CD4-positive, CD25-positive, alpha-beta regulatory T cell (primary cell): Measurements from ENCODE around the gene PPP3CA. TPM values are rescaled to one million over a fixed set of nuclear protein-coding genes. Genes with fewer than 3 reads are reported as not detected.

Source experiments
- ATAC-seq, 2 donors: fragments of 150-1000 bp; cut with Tn5 transposase; one replicate each; pipeline ENCODE4 v1.10.0; 2021; ENCODE audit warnings: low read depth in 2 of 2, moderate number of reproducible peaks in 2 of 2, moderate library complexity in 1 of 2
- DNase-seq, 3 donors: peaks; one replicate each; pipeline versions ENCODE4 v3.0.0 to v3.0.0-alpha.2; 2012 to 2022; ENCODE audit warnings: mixed read lengths in 1 of 3
- H3K27ac ChIP-seq: one replicate; pipeline ENCODE4 v1.7.0; 2013; ENCODE audit warnings: mild to moderate bottlenecking, low read length; ENCODE audit not compliant: insufficient read depth, poor library complexity, severe bottlenecking
- H3K27me3 ChIP-seq: one replicate; pipeline ENCODE4 v1.7.0; 2013; ENCODE audit warnings: low read length; ENCODE audit not compliant: control insufficient read depth, insufficient read depth
- H3K36me3 ChIP-seq: one replicate; pipeline ENCODE4 v1.7.0; 2013; ENCODE audit warnings: mild to moderate bottlenecking, low read length, moderate library complexity; ENCODE audit not compliant: control insufficient read depth, insufficient read depth
- H3K4me1 ChIP-seq: 2 replicates; pipeline ENCODE4 v1.7.0; 2013; ENCODE audit warnings: mild to moderate bottlenecking, low read length; ENCODE audit not compliant: insufficient read depth, control insufficient read depth, poor library complexity, severe bottlenecking
- H3K4me3 ChIP-seq: one replicate; pipeline ENCODE4 v1.7.0; 2013; ENCODE audit warnings: low read depth, mild to moderate bottlenecking, low read length, moderate library complexity
- H3K9me3 ChIP-seq, 2 experiments: 1 replicate in 1 of 2; 2 replicates in 1 of 2; pipeline ENCODE4 v1.7.0; 2013; ENCODE audit warnings: low read length in 2 of 2, mild to moderate bottlenecking in 1 of 2, moderate library complexity in 1 of 2; ENCODE audit not compliant: control insufficient read depth in 2 of 2
- H3K27ac Mint-ChIP-seq, 3 donors: one replicate each; pipeline ENCODE4 v1.8.0; 2020 to 2022; ENCODE audit warnings: mild to moderate bottlenecking in 3 of 3, mixed read lengths in 3 of 3, moderate library complexity in 2 of 3
- H3K27me3 Mint-ChIP-seq: one replicate; pipeline ENCODE4 v1.8.0; 2022; ENCODE audit warnings: mild to moderate bottlenecking, mixed read lengths
- H3K36me3 Mint-ChIP-seq: one replicate; pipeline ENCODE4 v1.8.0; 2020; ENCODE audit warnings: mixed read lengths
- H3K4me1 Mint-ChIP-seq, 4 donors: one replicate each; pipeline ENCODE4 v1.8.0; 2020 to 2022; ENCODE audit warnings: mixed read lengths in 4 of 4, mild to moderate bottlenecking in 1 of 4
- H3K4me3 Mint-ChIP-seq, 4 donors: one replicate each; pipeline ENCODE4 v1.8.0; 2020 to 2022; ENCODE audit warnings: mild to moderate bottlenecking in 4 of 4, mixed read lengths in 4 of 4, moderate library complexity in 3 of 4
- H3K9me3 Mint-ChIP-seq, 7 donors: one replicate each; pipeline ENCODE4 v1.8.0; 2020 to 2022; ENCODE audit warnings: mixed read lengths in 7 of 7, mild to moderate bottlenecking in 3 of 7, moderate library complexity in 2 of 7
- polyA plus RNA-seq, 4 donors: library from polyadenylated mRNA; unstranded; fragments of 300-500 nt; fragmentation: Illumina TruSeq; gene quantifications; one replicate each; pipeline ENCODE4 v1.2.3, GENCODE V29; 2021
- total RNA-seq: library from RNA; stranded (reverse); gene quantifications from one replicate; pipeline ENCODE4 v1.2.3, GENCODE V29; 2022

PPP3CA gene
- total and polyA plus RNA-seq, 5 donors from 2014 or later = 5.2 to 31.1 (median 6.7) TPM

GRCh38 chr4:101331017-101331416, 16.3 kb downstream of the PPP3CA start:
- H3K36me3 ChIP-seq = no peaks in the 10 kb centered on the region
- ATAC-seq = no peak
- no peak overlapping the region for H3K4me3 ChIP-seq
- H3K27ac Mint-ChIP-seq = no peak overlapping the region
- H3K4me1 Mint-ChIP-seq = peaks cover 20 to 68% (median 59%) of the 10 kb centered on the region in 4 donors
- H3K27me3 Mint-ChIP-seq = no peaks in the 10 kb centered on the region
- H3K9me3 ChIP-seq = no peaks in the 10 kb centered on the region
- no peaks in the 10 kb centered on the region for H3K36me3 Mint-ChIP-seq
- H3K4me3 Mint-ChIP-seq = no peak overlapping the region
- no peak for DNase-seq
- H3K27me3 ChIP-seq = no peaks in the 10 kb centered on the region
- H3K9me3 Mint-ChIP-seq = no peaks in the 10 kb centered on the region
- no peak overlapping the region for H3K27ac ChIP-seq
- H3K4me1 ChIP-seq = peaks cover 20% of the 10 kb centered on the region

- Histone ChIP-seq H3K4me3 (no peak overlapping the region), H3K27me3 (no peaks in the 10 kb centered on the region), H3K9me3 (no peaks in the 10 kb centered on the region), H3K4me1 (peaks cover 20% of the 10 kb centered on the region), H3K27ac (no peak overlapping the region), H3K36me3 (no peaks in the 10 kb centered on the region)
- ATAC-seq (no peak), DNase-seq (no peak)
- Mint-ChIP-seq H3K36me3 (no peaks in the 10 kb centered on the region), H3K27me3 (no peaks in the 10 kb centered on the region), H3K9me3 (no peaks in the 10 kb centered on the region), H3K4me1 (peaks cover 18 to 63% (median 52%) of the 10 kb centered on the region in 4 donors), H3K27ac (no peak overlapping the region), H3K4me3 (no peak overlapping the region)
Measured at GRCh38 chr4:101329592-101329991, 17.7 kb downstream of the PPP3CA start.

- no peaks in the 10 kb centered on the region for H3K27me3 Mint-ChIP-seq
- H3K27me3 ChIP-seq = no peaks in the 10 kb centered on the region
- peaks cover 20% of the 10 kb centered on the region for H3K4me1 ChIP-seq
- H3K4me3 Mint-ChIP-seq = peak overlapping the region; percentile 24 to 85 (median 80)
- peak overlapping the region; percentile 69 for H3K4me3 ChIP-seq
- DNase-seq (peak in 2 of 3 donors; percentile 66 to 67), ATAC-seq (peak; percentile 74 to 79)
- no peaks in the 10 kb centered on the region for H3K9me3 Mint-ChIP-seq
- H3K9me3 ChIP-seq = no peaks in the 10 kb centered on the region
- H3K27ac ChIP-seq = peak overlapping the region; percentile 24
- no peaks in the 10 kb centered on the region for H3K36me3 ChIP-seq
- H3K36me3 Mint-ChIP-seq = no peaks in the 10 kb centered on the region
- peaks cover 20 to 66% (median 52%) of the 10 kb centered on the region in 4 donors for H3K4me1 Mint-ChIP-seq
- peak overlapping the region; percentile 21 to 74 (median 29) for H3K27ac Mint-ChIP-seq
Measured at GRCh38 chr4:101328063-101328602, 19.2 kb downstream of the PPP3CA start.

GRCh38 chr4:101326576-101326975, 20.8 kb downstream of the PPP3CA start:
- no peak for DNase-seq
- Histone ChIP-seq H3K27ac (no peak overlapping the region), H3K4me1 (peaks cover 20% of the 10 kb centered on the region), H3K27me3 (no peaks in the 10 kb centered on the region), H3K4me3 (no peak overlapping the region), H3K36me3 (no peaks in the 10 kb centered on the region), H3K9me3 (no peaks in the 10 kb centered on the region)
- Mint-ChIP-seq H3K27me3 (no peaks in the 10 kb centered on the region), H3K27ac (no peak overlapping the region), H3K9me3 (no peaks in the 10 kb centered on the region), H3K36me3 (no peaks in the 10 kb centered on the region), H3K4me1 (peaks cover 20 to 61% (median 55%) of the 10 kb centered on the region in 4 donors), H3K4me3 (no peak overlapping the region)
- no peak for ATAC-seq

- no peaks in the 10 kb centered on the region for H3K9me3 ChIP-seq
- Mint-ChIP-seq H3K27ac (peak overlapping the region in 1 of 3 donors; percentile 9), H3K4me1 (peaks cover 8 to 44% (median 38%) of the 10 kb centered on the region in 4 donors), H3K27me3 (no peaks in the 10 kb centered on the region), H3K4me3 (no peak overlapping the region), H3K36me3 (no peaks in the 10 kb centered on the region), H3K9me3 (no peaks in the 10 kb centered on the region)
- ATAC-seq (no peak), DNase-seq (no peak)
- H3K4me3 ChIP-seq = no peak overlapping the region
- no peaks in the 10 kb centered on the region for H3K27me3 ChIP-seq
- no peak overlapping the region for H3K27ac ChIP-seq
- peaks cover 6% of the 10 kb centered on the region for H3K4me1 ChIP-seq
- H3K36me3 ChIP-seq = no peaks in the 10 kb centered on the region
Measured at GRCh38 chr4:101322743-101323142, 24.6 kb downstream of the PPP3CA start.

GRCh38 chr4:101321481-101322042, 25.8 kb downstream of the PPP3CA start:
- DNase-seq (no peak), ATAC-seq (no peak)
- peaks cover 17 to 43% (median 36%) of the 10 kb centered on the region in 4 donors for H3K4me1 Mint-ChIP-seq

GRCh38 chr4:101315786-101316185, 31.5 kb downstream of the PPP3CA start:
- H3K36me3 Mint-ChIP-seq = peaks cover 8% of the 10 kb centered on the region
- Histone ChIP-seq H3K9me3 (peaks cover 0 to 6% of the 10 kb centered on the region in 2 experiments), H3K27me3 (no peaks in the 10 kb centered on the region), H3K36me3 (no peaks in the 10 kb centered on the region), H3K27ac (no peak overlapping the region), H3K4me3 (no peak overlapping the region), H3K4me1 (no peaks in the 10 kb centered on the region)
- H3K4me3 Mint-ChIP-seq = no peak overlapping the region
- DNase-seq (no peak), ATAC-seq (no peak)
- peaks cover 15 to 28% (median 23%) of the 10 kb centered on the region in 4 donors for H3K4me1 Mint-ChIP-seq
- no peaks in the 10 kb centered on the region for H3K27me3 Mint-ChIP-seq
- H3K9me3 Mint-ChIP-seq = peaks cover 0 to 6% (median 2%) of the 10 kb centered on the region in 7 donors
- H3K27ac Mint-ChIP-seq = no peak overlapping the region

More at GRCh38 chr4:101321481-101322042, 25.8 kb downstream of the PPP3CA start:
- Histone ChIP-seq H3K27me3 (no peaks in the 10 kb centered on the region), H3K4me1 (no peaks in the 10 kb centered on the region), H3K36me3 (no peaks in the 10 kb centered on the region), H3K27ac (no peak overlapping the region), H3K4me3 (no peak overlapping the region), H3K9me3 (no peaks in the 10 kb centered on the region)
- no peaks in the 10 kb centered on the region for H3K27me3 Mint-ChIP-seq
- H3K27ac Mint-ChIP-seq = no peak overlapping the region
- peaks cover 4% of the 10 kb centered on the region for H3K36me3 Mint-ChIP-seq
- H3K4me3 Mint-ChIP-seq = no peak overlapping the region
- peaks cover 0 to 4% (median 0%) of the 10 kb centered on the region in 7 donors for H3K9me3 Mint-ChIP-seq

GRCh38 chr4:101315041-101315440, 32.3 kb downstream of the PPP3CA start:
- Mint-ChIP-seq H3K4me1 (peaks cover 15 to 30% (median 22%) of the 10 kb centered on the region in 4 donors), H3K9me3 (peaks cover 0 to 6% (median 2%) of the 10 kb centered on the region in 7 donors), H3K36me3 (peaks cover 8% of the 10 kb centered on the region), H3K27ac (no peak overlapping the region), H3K4me3 (no peak overlapping the region), H3K27me3 (no peaks in the 10 kb centered on the region)
- H3K4me3 ChIP-seq = no peak overlapping the region
- H3K27ac ChIP-seq = no peak overlapping the region
- no peaks in the 10 kb centered on the region for H3K36me3 ChIP-seq
- H3K9me3 ChIP-seq = peaks cover 0 to 6% of the 10 kb centered on the region in 2 experiments
- H3K27me3 ChIP-seq = no peaks in the 10 kb centered on the region
- ATAC-seq = no peak
- no peak for DNase-seq
- no peaks in the 10 kb centered on the region for H3K4me1 ChIP-seq
